GM12878 (cell line): ENCODE data around the gene BFSP1. TPM values are rescaled to one million over a fixed set of nuclear protein-coding genes. Genes with fewer than 3 reads are reported as not detected.

Experiments
- ATAC-seq: fragments of 200-7000 bp; cut with Tn5 transposase; 3 replicates; pipeline ENCODE4 v1.9.1; 2020; ENCODE audit warnings: mild to moderate bottlenecking, moderate library complexity
- BruUV-seq: library from RNA; stranded (reverse); fragments of 400-500 nt; replicated peaks from 2 replicates; lab custom pipeline; 2021; lab: Mats Ljungman, UMichigan
- CTCF ChIA-PET: fragments of 300-600 bp; sonication (Branson Sonifier 250); formaldehyde crosslinking; extraction: SDS; loops from one replicate; lab custom pipeline; 2021; ENCODE audit warnings: inconsistent platforms; lab: Yijun Ruan, JAX
- POLR2A ChIA-PET: fragments of 350-600 bp; formaldehyde crosslinking; extraction: SDS; loops from one replicate; lab custom pipeline; 2021; ENCODE audit warnings: inconsistent platforms; lab: Charles Lee
- RAD21 ChIA-PET: fragments of 300-600 bp; sonication (Branson Sonifier 250); formaldehyde crosslinking; loops from one replicate; lab custom pipeline; 2023; ENCODE audit warnings: antibody characterized with exemption; ENCODE audit not compliant: unreplicated experiment; lab: Charles Lee
- SMC1A ChIA-PET: fragments of 300-600 bp; sonication (Branson Sonifier 250); formaldehyde crosslinking; loops from one replicate; lab custom pipeline; 2023; ENCODE audit not compliant: unreplicated experiment, uncharacterized antibody; lab: Charles Lee
- DNase-seq: peaks from one replicate; pipeline ENCODE4 v3.0.0-alpha.2; 2011; ENCODE audit warnings: low read depth, low spot score
- FAIRE-seq: peaks from 3 replicates; lab custom pipeline; 2011; peaks lifted over from hg19 to GRCh38; lab: Jason Lieb, UNC
- H2AFZ ChIP-seq: 2 replicates; pipeline ENCODE4 v1.6.0; 2011; ENCODE audit warnings: low read depth, low read length, control low read depth; ENCODE audit not compliant: control insufficient read depth
- H3K27ac ChIP-seq: 2 replicates; pipeline ENCODE4 v1.5.1; 2011; ENCODE audit warnings: control low read depth; ENCODE audit not compliant: control insufficient read depth, insufficient read depth
- H3K27me3 ChIP-seq, 2 experiments: replicated peaks in 1 of 2; 2 replicates each; pipeline versions ENCODE4 v1.6.0 to v1.6.1; 2011; ENCODE audit warnings: low read length in 1 of 2; ENCODE audit not compliant: control insufficient read depth in 2 of 2, insufficient read depth in 2 of 2
- H3K36me3 ChIP-seq, 2 experiments: 2 replicates each; pipeline ENCODE4 v1.5.1; 2011; ENCODE audit warnings: low read length in 1 of 2; ENCODE audit not compliant: control insufficient read depth in 2 of 2, insufficient read depth in 2 of 2
- H3K4me1 ChIP-seq: 2 replicates; pipeline ENCODE4 v1.6.1; 2011; ENCODE audit warnings: mild to moderate bottlenecking, low read length, moderate library complexity, mixed read lengths; ENCODE audit not compliant: control insufficient read depth, insufficient read depth
- H3K4me2 ChIP-seq: 2 replicates; pipeline ENCODE4 v1.6.0; 2011; ENCODE audit warnings: control low read depth; ENCODE audit not compliant: control insufficient read depth, insufficient read depth
- H3K4me3 ChIP-seq: fragments of 200-600 bp; sonication (generic); 2 replicates; pipeline ENCODE4 v1.5.1; 2016
- H3K79me2 ChIP-seq: 2 replicates; pipeline ENCODE4 v1.6.0; 2011; ENCODE audit warnings: low read length; ENCODE audit not compliant: control insufficient read depth, insufficient read depth
- H3K9ac ChIP-seq: 2 replicates; pipeline ENCODE4 v1.8.0; 2011; ENCODE audit warnings: low read length, control low read depth, mixed read lengths; ENCODE audit not compliant: control insufficient read depth, insufficient read depth
- H3K9me3 ChIP-seq: replicated peaks from 3 replicates; pipeline ENCODE4 v1.5.1; 2011; ENCODE audit warnings: mild to moderate bottlenecking, low read length; ENCODE audit not compliant: control insufficient read depth, insufficient read depth
- H4K20me1 ChIP-seq: 2 replicates; pipeline ENCODE4 v1.6.0; 2011; ENCODE audit not compliant: control insufficient read depth, insufficient read depth
- FOS ChIP-seq: IDR thresholded peaks from 3 replicates; pipeline ENCODE4 v1.6.1; 2011; ENCODE audit warnings: borderline replicate concordance; ENCODE audit not compliant: insufficient read length; ENCODE audit errors: extremely low read depth
- FOXK2 ChIP-seq: fragments of 450-650 bp; IDR thresholded peaks from 2 replicates; pipeline ENCODE4 v1.6.1; 2017; ENCODE audit warnings: mild to moderate bottlenecking, moderate library complexity
- POLR2AphosphoS2 ChIP-seq: IDR thresholded peaks from 2 replicates; pipeline ENCODE4 v1.6.1; 2011; ENCODE audit warnings: low read depth, mild to moderate bottlenecking, low read length, improper control_type of control experiment, moderate library complexity
- TCF3 ChIP-seq: IDR thresholded peaks from 2 replicates; pipeline ENCODE4 v1.6.1; 2012; ENCODE audit warnings: low read depth, mild to moderate bottlenecking, low read length, borderline replicate concordance; ENCODE audit not compliant: insufficient read depth
- WRNIP1 ChIP-seq: IDR thresholded peaks from 2 replicates; pipeline ENCODE4 v1.6.1; 2011; ENCODE audit warnings: low read depth, low read length, improper control_type of control experiment, borderline replicate concordance
- YY1 ChIP-seq: IDR thresholded peaks from 2 replicates; pipeline ENCODE4 v1.6.1; 2011; ENCODE audit warnings: low read depth, mild to moderate bottlenecking, low read length
- ZNF207 ChIP-seq: fragments of 450-650 bp; IDR thresholded peaks from 2 replicates; pipeline ENCODE4 v1.6.1; 2014; ENCODE audit warnings: antibody characterized with exemption, mild to moderate bottlenecking, borderline replicate concordance
- whole genome bisulfite sequencing: methylation state at CpG from one replicate; pipeline ENCODE4 v1.1.6; 2016; ENCODE audit warnings: low lambda C conversion rate; ENCODE audit not compliant: insufficient replicate concordance, insufficient coverage; ENCODE audit errors: missing lambda C conversion rate; 5-methylcytosine and 5-hydroxymethylcytosine counted together
- in situ Hi-C: fragments of 300-500 bp; cut with MboI; formaldehyde crosslinking; loops from 9 replicates; pipeline ENCODE4 v1.14.3; 2018; ENCODE audit warnings: mixed read lengths
- intact Hi-C: fragments of 100-400 bp; cut with micrococcal nuclease; formaldehyde crosslinking; loops from one replicate; pipeline ENCODE4 v1.14.2; 2022; ENCODE audit not compliant: unreplicated experiment
- polyA plus RNA-seq, 11 experiments: library from polyadenylated mRNA; depleted of rRNA in 4 of 11; unstranded in 6 of 11; stranded (reverse) in 5 of 11; fragments of >200 nt; fragmentation: Nextera tagmentation in 4 of 11; fragmentation: Illumina TruSeq in 1 of 11; extraction: Ambion mirVana in 4 of 11; extraction: Trizol in 1 of 11; gene quantifications; 1 replicate in 1 of 11; 2 replicates in 10 of 11; pipeline versions ENCODE4 v1.2.1 to v1.2.3, GENCODE V29; 2011 to 2016; ENCODE audit warnings: inconsistent platforms in 2 of 11, missing spikeins in 2 of 11, low read depth in 1 of 11
- total RNA-seq, 4 experiments: library from RNA; depleted of rRNA in 3 of 4; stranded (reverse); fragments of >200 nt in 3 of 4; fragmentation: Illumina TruSeq in 1 of 4; extraction: Trizol in 1 of 4; gene quantifications; 2 replicates each; pipeline versions ENCODE4 v1.2.1 to v1.2.3, GENCODE V29; 2013 to 2021
- TF ChIP-seq, protein P1 (sequence below): fragments of 450-650 bp; IDR thresholded peaks from 2 replicates; pipeline ENCODE4 v1.6.1; 2017; ENCODE audit warnings: borderline replicate concordance
- TF ChIP-seq, protein P2 (sequence below): fragments of 450-650 bp; IDR thresholded peaks from 2 replicates; pipeline ENCODE4 v1.6.1; 2016; ENCODE audit warnings: mild to moderate bottlenecking
- TF ChIP-seq, protein P3 (sequence below): IDR thresholded peaks from 2 replicates; pipeline ENCODE4 v1.6.1; 2011; ENCODE audit warnings: mild to moderate bottlenecking, low read depth, low read length, moderate library complexity; ENCODE audit not compliant: insufficient replicate concordance
- TF ChIP-seq, protein P4 (sequence below): fragments of 450-650 bp; IDR thresholded peaks from 2 replicates; pipeline ENCODE4 v1.6.1; 2014; ENCODE audit warnings: mild to moderate bottlenecking

The BFSP1 gene
- total and polyA plus RNA-seq, 10 of the 15 experiments (the other 5 are each of a cell fraction or from before 2014, with no cell fraction given), result 0.06 to 0.22 (median 0.11) TPM; not detected in 3

DNA sequence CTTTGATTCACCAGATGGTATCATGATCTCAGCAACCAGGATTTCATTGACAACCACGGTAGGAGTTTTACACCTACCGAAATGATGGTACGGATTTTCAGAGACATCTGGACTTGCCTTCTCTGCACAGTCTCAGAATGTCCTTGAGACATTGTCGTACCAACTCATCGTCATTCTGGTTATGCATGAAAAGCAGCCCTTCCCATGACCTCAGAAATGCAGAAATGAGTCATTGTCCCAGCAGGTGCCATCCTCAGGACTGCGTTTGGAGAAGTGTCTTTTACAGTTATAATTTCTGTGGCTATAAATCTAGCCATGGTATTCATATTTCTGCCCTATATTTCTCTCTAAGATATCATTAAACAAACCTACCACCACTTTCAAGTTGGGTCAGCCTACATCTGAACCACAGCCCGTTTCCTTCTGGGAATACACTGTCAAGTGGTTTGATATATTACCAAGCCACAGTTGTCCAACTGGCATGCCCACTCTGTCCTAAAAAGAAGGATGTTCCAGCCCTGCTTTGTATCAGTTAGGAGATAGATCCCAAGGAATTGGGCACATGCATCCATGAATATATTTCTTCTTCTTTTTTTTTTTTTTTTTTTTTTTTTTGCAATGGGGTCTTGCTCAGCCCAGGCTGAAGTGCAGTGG is 7.5 kb upstream of the BFSP1 start (continued):
- TF ChIP-seq, protein P1, sequence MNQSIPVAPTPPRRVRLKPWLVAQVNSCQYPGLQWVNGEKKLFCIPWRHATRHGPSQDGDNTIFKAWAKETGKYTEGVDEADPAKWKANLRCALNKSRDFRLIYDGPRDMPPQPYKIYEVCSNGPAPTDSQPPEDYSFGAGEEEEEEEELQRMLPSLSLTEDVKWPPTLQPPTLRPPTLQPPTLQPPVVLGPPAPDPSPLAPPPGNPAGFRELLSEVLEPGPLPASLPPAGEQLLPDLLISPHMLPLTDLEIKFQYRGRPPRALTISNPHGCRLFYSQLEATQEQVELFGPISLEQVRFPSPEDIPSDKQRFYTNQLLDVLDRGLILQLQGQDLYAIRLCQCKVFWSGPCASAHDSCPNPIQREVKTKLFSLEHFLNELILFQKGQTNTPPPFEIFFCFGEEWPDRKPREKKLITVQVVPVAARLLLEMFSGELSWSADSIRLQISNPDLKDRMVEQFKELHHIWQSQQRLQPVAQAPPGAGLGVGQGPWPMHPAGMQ, result no peak
- no peak for TF ChIP-seq POLR2AphosphoS2
- no peak for TF ChIP-seq FOXK2

DNA sequence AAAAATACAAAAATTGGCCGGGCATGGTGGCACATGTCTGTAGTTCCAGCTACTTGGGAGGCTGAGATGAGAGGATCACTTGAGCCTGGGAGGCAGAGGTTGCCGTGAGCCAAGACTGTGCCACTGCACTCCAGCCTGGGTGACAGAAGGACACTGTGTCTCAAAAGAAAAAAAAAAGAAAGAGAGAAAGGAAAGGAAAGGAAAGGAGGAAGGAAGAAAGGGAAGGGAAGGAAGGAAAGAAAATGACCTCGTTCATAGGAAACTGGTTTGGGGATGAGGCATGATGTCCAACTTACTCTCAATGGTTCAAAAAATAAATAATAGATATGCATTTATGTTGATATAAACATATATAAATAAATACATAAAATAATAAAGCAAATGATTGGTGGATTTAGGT is 6.8 kb upstream of the BFSP1 start:
- Histone ChIP-seq H3K4me3 (no peak overlapping the region), H3K36me3 (no peaks in the 10 kb centered on the region)
- in situ Hi-C loops, result loop anchor here (5.0 kb wide), 3 partner anchors 79 to 459 kb away; no protein-coding TSS in a partner anchor
- no peak for TF ChIP-seq YY1
- TF ChIP-seq, protein P2, sequence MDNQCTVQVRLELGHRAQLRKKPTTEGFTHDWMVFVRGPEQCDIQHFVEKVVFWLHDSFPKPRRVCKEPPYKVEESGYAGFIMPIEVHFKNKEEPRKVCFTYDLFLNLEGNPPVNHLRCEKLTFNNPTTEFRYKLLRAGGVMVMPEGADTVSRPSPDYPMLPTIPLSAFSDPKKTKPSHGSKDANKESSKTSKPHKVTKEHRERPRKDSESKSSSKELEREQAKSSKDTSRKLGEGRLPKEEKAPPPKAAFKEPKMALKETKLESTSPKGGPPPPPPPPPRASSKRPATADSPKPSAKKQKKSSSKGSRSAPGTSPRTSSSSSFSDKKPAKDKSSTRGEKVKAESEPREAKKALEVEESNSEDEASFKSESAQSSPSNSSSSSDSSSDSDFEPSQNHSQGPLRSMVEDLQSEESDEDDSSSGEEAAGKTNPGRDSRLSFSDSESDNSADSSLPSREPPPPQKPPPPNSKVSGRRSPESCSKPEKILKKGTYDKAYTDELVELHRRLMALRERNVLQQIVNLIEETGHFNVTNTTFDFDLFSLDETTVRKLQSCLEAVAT, result no peak
- no peak for TF ChIP-seq POLR2AphosphoS2
- TF ChIP-seq ZNF207, result no peak
- no peak for TF ChIP-seq WRNIP1
- TF ChIP-seq TCF3, result no peak
- TF ChIP-seq, protein P3, sequence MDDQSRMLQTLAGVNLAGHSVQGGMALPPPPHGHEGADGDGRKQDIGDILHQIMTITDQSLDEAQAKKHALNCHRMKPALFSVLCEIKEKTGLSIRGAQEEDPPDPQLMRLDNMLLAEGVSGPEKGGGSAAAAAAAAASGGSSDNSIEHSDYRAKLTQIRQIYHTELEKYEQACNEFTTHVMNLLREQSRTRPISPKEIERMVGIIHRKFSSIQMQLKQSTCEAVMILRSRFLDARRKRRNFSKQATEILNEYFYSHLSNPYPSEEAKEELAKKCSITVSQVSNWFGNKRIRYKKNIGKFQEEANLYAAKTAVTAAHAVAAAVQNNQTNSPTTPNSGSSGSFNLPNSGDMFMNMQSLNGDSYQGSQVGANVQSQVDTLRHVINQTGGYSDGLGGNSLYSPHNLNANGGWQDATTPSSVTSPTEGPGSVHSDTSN, result no peak
- TF ChIP-seq, protein P4, sequence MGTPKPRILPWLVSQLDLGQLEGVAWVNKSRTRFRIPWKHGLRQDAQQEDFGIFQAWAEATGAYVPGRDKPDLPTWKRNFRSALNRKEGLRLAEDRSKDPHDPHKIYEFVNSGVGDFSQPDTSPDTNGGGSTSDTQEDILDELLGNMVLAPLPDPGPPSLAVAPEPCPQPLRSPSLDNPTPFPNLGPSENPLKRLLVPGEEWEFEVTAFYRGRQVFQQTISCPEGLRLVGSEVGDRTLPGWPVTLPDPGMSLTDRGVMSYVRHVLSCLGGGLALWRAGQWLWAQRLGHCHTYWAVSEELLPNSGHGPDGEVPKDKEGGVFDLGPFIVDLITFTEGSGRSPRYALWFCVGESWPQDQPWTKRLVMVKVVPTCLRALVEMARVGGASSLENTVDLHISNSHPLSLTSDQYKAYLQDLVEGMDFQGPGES, result no peak
- TF ChIP-seq FOS, result no peak
- TF ChIP-seq, all 136 proteins: peak for 0
- WGBS, result 31% methylated on average over 3 of the region's 3 CpGs
- Histone ChIP-seq H3K27me3 (no peaks in the 10 kb centered on the region), H3K79me2 (no peaks in the 10 kb centered on the region), H3K9ac (no peak overlapping the region), H3K4me2 (no peak overlapping the region), H3K4me1 (peaks cover 6% of the 10 kb centered on the region), H4K20me1 (no peaks in the 10 kb centered on the region), H2AFZ (no peak overlapping the region), H3K9me3 (no peaks in the 10 kb centered on the region), H3K27ac (no peak overlapping the region)
- CTCF ChIA-PET, result no interaction called here
- SMC1A ChIA-PET, result no interaction called here
- RAD21 ChIA-PET, result no interaction called here
- DNase-seq, result no peak
- intact Hi-C loops, result loop anchor here (1.0 to 2.0 kb wide), 4 partner anchors 79 to 458 kb away; no protein-coding TSS in a partner anchor
- FAIRE-seq, result no peak
- no TSS peak for BruUV-seq
- no peak for ATAC-seq
- POLR2A ChIA-PET, result no interaction called here
